ENCODE data around the gene PRKCZ.

DNA sequence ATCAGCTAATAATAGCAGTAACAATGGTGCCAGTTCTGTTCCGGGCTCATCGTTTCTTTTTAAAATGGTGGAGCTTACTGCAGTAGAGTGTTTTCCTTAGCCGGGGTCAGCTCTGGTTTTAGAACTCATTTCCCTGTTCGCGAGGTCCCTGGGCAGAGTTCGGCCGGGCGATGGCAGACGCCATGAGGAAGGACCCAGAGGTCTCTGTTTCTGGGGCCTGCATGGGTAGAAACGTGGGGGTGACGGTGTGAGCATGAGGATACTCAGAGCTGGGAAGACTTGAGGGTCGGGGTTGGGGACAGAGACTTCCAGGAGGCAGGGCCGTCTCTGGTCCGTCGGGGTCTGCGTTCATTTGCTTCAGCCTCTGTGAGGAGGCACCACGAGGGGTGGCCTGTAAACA, 38.8 kb downstream of the PRKCZ start:
- TF ChIP-seq MYC (IDR thresholded peaks at IDR 0.05; ENCODE audit: low read depth, low read length) (no peak), POLR2A (IDR thresholded peaks at IDR 0.05; ENCODE audit: extremely low read depth, insufficient read length) (no peak)
- TF ChIP-seq, protein P1, sequence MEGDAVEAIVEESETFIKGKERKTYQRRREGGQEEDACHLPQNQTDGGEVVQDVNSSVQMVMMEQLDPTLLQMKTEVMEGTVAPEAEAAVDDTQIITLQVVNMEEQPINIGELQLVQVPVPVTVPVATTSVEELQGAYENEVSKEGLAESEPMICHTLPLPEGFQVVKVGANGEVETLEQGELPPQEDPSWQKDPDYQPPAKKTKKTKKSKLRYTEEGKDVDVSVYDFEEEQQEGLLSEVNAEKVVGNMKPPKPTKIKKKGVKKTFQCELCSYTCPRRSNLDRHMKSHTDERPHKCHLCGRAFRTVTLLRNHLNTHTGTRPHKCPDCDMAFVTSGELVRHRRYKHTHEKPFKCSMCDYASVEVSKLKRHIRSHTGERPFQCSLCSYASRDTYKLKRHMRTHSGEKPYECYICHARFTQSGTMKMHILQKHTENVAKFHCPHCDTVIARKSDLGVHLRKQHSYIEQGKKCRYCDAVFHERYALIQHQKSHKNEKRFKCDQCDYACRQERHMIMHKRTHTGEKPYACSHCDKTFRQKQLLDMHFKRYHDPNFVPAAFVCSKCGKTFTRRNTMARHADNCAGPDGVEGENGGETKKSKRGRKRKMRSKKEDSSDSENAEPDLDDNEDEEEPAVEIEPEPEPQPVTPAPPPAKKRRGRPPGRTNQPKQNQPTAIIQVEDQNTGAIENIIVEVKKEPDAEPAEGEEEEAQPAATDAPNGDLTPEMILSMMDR (IDR thresholded peaks at IDR 0.05; ENCODE audit: low read depth, low read length), result no peak

All from NB4 (cell line).